Activated naive CD4-positive, alpha-beta T cell treated with anti-CD3 and anti-CD28 coated beads, Interleukin-2, amount 50 U/mL, for 24 hours (primary cell): ENCODE data around the gene CYP26C1.
"Not testable (repeated sequence)": the region's sequence is repeated elsewhere in the genome, so short reads cannot be mapped to it uniquely, and the experiment has no call there.

Experiments
- H3K27ac Mint-ChIP-seq: one replicate; pipeline ENCODE4 v1.8.0; 2021; ENCODE audit warnings: mild to moderate bottlenecking, mixed read lengths
- H3K27me3 Mint-ChIP-seq: one replicate; pipeline ENCODE4 v1.8.0; 2021; ENCODE audit warnings: mixed read lengths
- H3K36me3 Mint-ChIP-seq: one replicate; pipeline ENCODE4 v1.8.0; 2021; ENCODE audit warnings: mixed read lengths
- H3K4me1 Mint-ChIP-seq: one replicate; pipeline ENCODE4 v1.8.0; 2021; ENCODE audit warnings: mixed read lengths
- H3K4me3 Mint-ChIP-seq: one replicate; pipeline ENCODE4 v1.8.0; 2021; ENCODE audit warnings: mild to moderate bottlenecking, mixed read lengths
- H3K9me3 Mint-ChIP-seq: one replicate; pipeline ENCODE4 v1.8.0; 2021; ENCODE audit warnings: mixed read lengths

CYP26C1 gene

GRCh38 chr10:93083743-93084539, 23.3 kb downstream of the CYP26C1 start:
- Mint-ChIP-seq H3K4me1 (peaks cover 4% of the 10 kb centered on the region), H3K4me3 (no peak overlapping the region), H3K27ac (no peak overlapping the region), H3K27me3 (peaks cover 15% of the 10 kb centered on the region), H3K9me3 (no peaks in the 10 kb centered on the region), H3K36me3 (no peaks in the 10 kb centered on the region)

GRCh38 chr10:93085272-93085859, 24.8 kb downstream of the CYP26C1 start:
- Mint-ChIP-seq H3K36me3 (no peaks in the 10 kb centered on the region), H3K4me1 (no peaks in the 10 kb centered on the region), H3K4me3 (no peak overlapping the region), H3K27ac (no peak overlapping the region), H3K27me3 (peaks cover 5% of the 10 kb centered on the region), H3K9me3 (no peaks in the 10 kb centered on the region)

DNA sequence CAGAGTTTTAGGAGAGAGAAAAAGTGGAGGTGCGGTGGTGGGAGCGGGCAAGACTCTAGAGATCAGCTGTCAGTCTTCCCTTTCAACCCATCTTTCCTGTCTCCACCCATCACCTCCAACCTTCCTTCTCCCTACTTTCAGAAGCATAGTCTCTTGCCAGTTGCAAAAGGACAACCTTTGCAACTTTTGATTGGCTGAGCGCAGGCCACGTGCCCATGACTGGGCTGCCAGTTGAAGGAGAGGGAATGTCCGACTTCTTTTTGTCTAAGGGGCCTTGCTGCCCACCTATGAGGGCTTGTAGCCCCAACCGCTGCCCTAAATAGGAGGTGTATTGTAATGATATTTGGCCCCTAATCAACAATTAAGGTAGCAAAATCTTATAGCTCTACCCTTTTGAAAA, 25.7 kb downstream of the CYP26C1 start:
- Mint-ChIP-seq H3K9me3 (no peaks in the 10 kb centered on the region), H3K27me3 (peaks cover 3% of the 10 kb centered on the region), H3K36me3 (no peaks in the 10 kb centered on the region), H3K4me1 (no peaks in the 10 kb centered on the region), H3K4me3 (no peak overlapping the region), H3K27ac (no peak overlapping the region)

GRCh38 chr10:93087846-93088245, 27.2 kb downstream of the CYP26C1 start:
- no peaks in the 10 kb centered on the region for H3K36me3 Mint-ChIP-seq
- no peaks in the 10 kb centered on the region for H3K9me3 Mint-ChIP-seq
- H3K4me3 Mint-ChIP-seq, result no peak overlapping the region
- no peaks in the 10 kb centered on the region for H3K27me3 Mint-ChIP-seq
- no peaks in the 10 kb centered on the region for H3K4me1 Mint-ChIP-seq
- no peak overlapping the region for H3K27ac Mint-ChIP-seq

DNA sequence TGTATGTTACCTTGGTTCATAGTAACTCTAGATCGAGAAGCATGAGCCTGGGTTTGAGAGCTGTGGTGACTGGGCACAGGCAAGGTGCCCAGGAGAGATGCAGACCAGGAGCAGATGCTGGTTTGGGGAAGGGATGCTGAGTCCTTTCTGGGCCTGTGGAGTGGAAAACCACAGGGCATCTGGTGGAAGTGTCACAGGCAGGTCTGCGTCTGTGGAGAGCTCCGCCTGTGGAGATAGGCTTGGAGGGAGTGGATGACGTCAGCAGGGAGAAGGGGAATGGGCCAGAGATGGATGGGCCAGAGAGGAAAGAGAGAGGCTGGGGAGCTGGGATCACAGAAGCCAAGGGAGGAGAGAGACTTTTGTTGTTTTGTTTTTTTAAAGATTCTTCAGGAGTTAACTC, 27.9 kb downstream of the CYP26C1 start:
- H3K27me3 Mint-ChIP-seq, result no peaks in the 10 kb centered on the region
- H3K27ac Mint-ChIP-seq, result no peak overlapping the region
- H3K4me1 Mint-ChIP-seq, result no peaks in the 10 kb centered on the region
- no peaks in the 10 kb centered on the region for H3K36me3 Mint-ChIP-seq
- no peak overlapping the region for H3K4me3 Mint-ChIP-seq
- H3K9me3 Mint-ChIP-seq, result no peaks in the 10 kb centered on the region

DNA sequence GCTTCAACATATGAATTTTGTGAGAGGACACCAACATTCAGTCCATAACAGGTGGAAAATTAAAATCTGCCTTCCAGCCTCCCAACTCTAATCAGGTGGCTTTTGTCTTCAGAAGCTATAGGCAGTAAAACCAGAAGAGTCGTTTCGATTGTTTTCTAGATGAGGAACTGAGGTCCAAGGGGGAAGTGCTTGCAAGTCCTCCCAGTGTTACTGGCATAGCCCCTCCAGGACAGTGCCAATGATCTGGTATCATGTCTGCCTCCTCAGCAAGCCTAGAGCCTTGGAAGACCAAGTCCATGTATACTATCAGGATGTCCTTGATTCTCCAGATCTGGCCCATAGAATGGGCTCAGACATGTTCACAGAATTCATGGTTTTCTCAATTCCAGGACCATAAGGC, 30.0 kb downstream of the CYP26C1 start:
- Mint-ChIP-seq H3K4me3 (no peak overlapping the region), H3K9me3 (no peaks in the 10 kb centered on the region), H3K27me3 (no peaks in the 10 kb centered on the region), H3K4me1 (no peaks in the 10 kb centered on the region), H3K36me3 (no peaks in the 10 kb centered on the region), H3K27ac (no peak overlapping the region)

DNA sequence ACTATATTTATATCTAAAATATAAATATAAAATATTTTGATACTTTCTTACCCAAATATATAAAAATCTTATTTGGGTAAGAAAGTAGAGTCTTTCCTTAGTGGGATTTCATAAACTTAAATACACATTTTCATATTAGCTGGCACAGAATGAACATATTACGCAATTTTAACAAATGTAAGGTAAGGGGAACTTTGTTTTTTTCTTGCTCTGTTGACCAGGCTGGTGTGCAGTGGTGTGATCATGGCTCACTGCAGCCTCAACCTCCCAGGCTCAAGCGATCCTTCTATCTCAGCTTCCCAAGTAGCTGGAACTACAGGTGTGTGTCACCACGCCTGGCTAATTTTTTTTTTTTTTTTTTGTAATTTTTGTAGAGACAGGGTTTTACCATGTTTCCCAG, 31.4 kb downstream of the CYP26C1 start:
- no peaks in the 10 kb centered on the region for H3K27me3 Mint-ChIP-seq
- H3K9me3 Mint-ChIP-seq, result no peaks in the 10 kb centered on the region
- H3K36me3 Mint-ChIP-seq, result no peaks in the 10 kb centered on the region
- no peaks in the 10 kb centered on the region for H3K4me1 Mint-ChIP-seq
- no peak overlapping the region for H3K4me3 Mint-ChIP-seq
- no peak overlapping the region for H3K27ac Mint-ChIP-seq

DNA sequence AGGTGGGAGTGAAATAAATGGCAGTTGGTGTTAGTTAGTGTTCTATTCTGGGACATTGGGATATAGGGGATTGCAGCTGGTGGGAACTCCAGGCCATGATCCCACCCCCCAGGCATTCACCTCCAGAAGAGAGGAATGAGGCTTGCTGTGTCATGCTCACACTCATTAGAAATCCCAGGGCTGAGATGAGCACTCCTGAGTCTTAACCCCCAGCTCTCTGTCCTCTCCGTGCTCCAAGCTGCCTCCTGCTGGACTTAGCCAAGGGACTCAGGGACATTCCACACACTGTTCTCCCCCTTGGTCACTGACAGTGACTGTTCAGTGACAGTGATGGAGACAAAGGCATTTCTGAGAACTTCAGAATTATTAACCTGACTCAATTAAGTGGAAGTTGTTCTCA, 34.6 kb downstream of the CYP26C1 start:
- no peak overlapping the region for H3K4me3 Mint-ChIP-seq

GRCh38 chr10:93096901-93097300, 36.3 kb downstream of the CYP26C1 start:
- H3K27me3 Mint-ChIP-seq, result peaks cover 1% of the 10 kb centered on the region
- H3K4me1 Mint-ChIP-seq, result no peaks in the 10 kb centered on the region
- H3K27ac Mint-ChIP-seq, result no peak overlapping the region
- no peaks in the 10 kb centered on the region for H3K36me3 Mint-ChIP-seq
- H3K9me3 Mint-ChIP-seq, result no peaks in the 10 kb centered on the region
- H3K4me3 Mint-ChIP-seq, result no peak overlapping the region

More for the DNA sequence above, 34.6 kb downstream of the CYP26C1 start:
- H3K27ac Mint-ChIP-seq, result no peak overlapping the region
- H3K27me3 Mint-ChIP-seq, result peaks cover 1% of the 10 kb centered on the region
- no peaks in the 10 kb centered on the region for H3K4me1 Mint-ChIP-seq
- H3K36me3 Mint-ChIP-seq, result no peaks in the 10 kb centered on the region
- H3K9me3 Mint-ChIP-seq, result no peaks in the 10 kb centered on the region

- peaks cover 1% of the 10 kb centered on the region for H3K27me3 Mint-ChIP-seq
Measured at GRCh38 chr10:93097386-93097785, 36.8 kb downstream of the CYP26C1 start.

GRCh38 chr10:93098816-93099215, 38.2 kb downstream of the CYP26C1 start:
- no peaks in the 10 kb centered on the region for H3K4me1 Mint-ChIP-seq
- no peak overlapping the region for H3K4me3 Mint-ChIP-seq
- H3K36me3 Mint-ChIP-seq, result peaks cover under 1% of the 10 kb centered on the region
- peaks cover 6% of the 10 kb centered on the region for H3K9me3 Mint-ChIP-seq
- no peak overlapping the region for H3K27ac Mint-ChIP-seq
- peaks cover 3% of the 10 kb centered on the region for H3K27me3 Mint-ChIP-seq

More at GRCh38 chr10:93097386-93097785, 36.8 kb downstream of the CYP26C1 start:
- H3K9me3 Mint-ChIP-seq, result no peaks in the 10 kb centered on the region
- no peaks in the 10 kb centered on the region for H3K36me3 Mint-ChIP-seq
- H3K4me1 Mint-ChIP-seq, result no peaks in the 10 kb centered on the region
- no peak overlapping the region for H3K4me3 Mint-ChIP-seq
- H3K27ac Mint-ChIP-seq, result no peak overlapping the region

DNA sequence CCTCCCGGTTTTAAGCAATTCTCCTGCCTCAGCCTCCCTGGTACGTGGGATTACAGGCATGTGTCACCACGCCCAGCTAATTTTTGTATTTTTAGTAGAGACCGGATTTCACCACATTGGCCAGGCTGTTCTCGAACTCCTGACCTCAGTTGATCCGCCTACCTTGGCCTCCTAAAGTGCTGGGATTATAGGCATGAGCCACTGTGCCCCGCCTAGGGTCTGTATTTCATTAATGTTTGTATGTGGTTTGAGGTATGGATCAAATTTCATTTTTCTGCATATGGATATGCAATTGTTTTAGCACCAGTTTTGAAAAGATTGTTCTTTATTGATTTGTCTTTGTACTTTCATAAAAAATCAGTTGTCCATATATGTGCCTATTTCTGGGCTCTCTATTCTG, 39.1 kb downstream of the CYP26C1 start:
- H3K4me3 Mint-ChIP-seq, result no peak overlapping the region
- H3K27ac Mint-ChIP-seq, result no peak overlapping the region
- peaks cover 2% of the 10 kb centered on the region for H3K36me3 Mint-ChIP-seq
- no peaks in the 10 kb centered on the region for H3K4me1 Mint-ChIP-seq
- peaks cover 11% of the 10 kb centered on the region for H3K9me3 Mint-ChIP-seq
- peaks cover 3% of the 10 kb centered on the region for H3K27me3 Mint-ChIP-seq

GRCh38 chr10:93101148-93101547, 40.5 kb downstream of the CYP26C1 start:
- H3K9me3 Mint-ChIP-seq, result peaks cover 11% of the 10 kb centered on the region
- H3K36me3 Mint-ChIP-seq, H3K4me1 Mint-ChIP-seq, H3K4me3 Mint-ChIP-seq, H3K27me3 Mint-ChIP-seq, H3K27ac Mint-ChIP-seq: not testable (repeated sequence)

DNA sequence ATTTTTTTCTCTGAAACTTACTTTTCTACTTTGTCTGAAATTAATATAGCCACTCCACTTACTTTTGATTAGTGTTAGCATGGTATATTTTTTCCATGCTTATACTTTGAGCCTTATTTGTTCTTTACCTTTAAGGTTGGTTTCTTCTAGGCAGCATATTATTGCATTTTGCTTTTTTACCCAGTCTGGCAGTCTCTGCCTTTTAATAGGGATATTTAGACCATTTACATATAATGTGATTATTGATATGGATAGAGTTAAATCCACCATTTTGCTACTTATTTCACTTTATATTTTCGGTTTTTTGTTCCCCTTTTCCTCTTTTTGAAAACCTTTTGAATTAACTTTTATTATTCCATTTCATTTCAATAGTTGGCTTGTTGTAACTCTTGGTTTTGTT, 43.4 kb downstream of the CYP26C1 start:
- H3K9me3 Mint-ChIP-seq, result peaks cover 11% of the 10 kb centered on the region
- no peak overlapping the region for H3K4me3 Mint-ChIP-seq
- no peaks in the 10 kb centered on the region for H3K4me1 Mint-ChIP-seq
- H3K36me3 Mint-ChIP-seq, result peaks cover 2% of the 10 kb centered on the region
- peaks cover 1% of the 10 kb centered on the region for H3K27me3 Mint-ChIP-seq
- H3K27ac Mint-ChIP-seq, result no peak overlapping the region

DNA sequence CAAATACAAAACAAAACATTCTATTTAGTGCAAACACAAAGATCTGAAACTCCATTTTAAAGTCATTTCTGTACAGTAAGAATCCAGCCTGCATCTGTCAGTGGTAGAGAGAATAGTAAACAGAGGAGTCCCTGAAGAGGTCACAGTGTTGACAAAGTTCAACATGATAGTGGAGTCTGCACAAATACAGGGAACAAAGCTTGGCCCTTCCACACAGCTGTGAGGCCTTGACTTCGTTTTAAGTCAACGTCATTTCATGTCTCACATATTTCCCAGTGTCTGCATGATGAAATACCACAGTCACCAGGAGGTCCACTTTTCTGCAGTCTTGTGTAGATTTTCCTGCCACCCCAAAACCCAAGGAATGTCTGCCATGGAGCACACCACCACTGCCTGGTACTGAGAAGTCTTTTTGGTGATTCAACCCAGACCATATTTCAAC, 46.1 kb downstream of the CYP26C1 start:
- peaks cover 2% of the 10 kb centered on the region for H3K36me3 Mint-ChIP-seq
- H3K4me3 Mint-ChIP-seq, result no peak overlapping the region
- H3K27ac Mint-ChIP-seq, result no peak overlapping the region
- H3K27me3 Mint-ChIP-seq, result peaks cover 1% of the 10 kb centered on the region
- peaks cover 11% of the 10 kb centered on the region for H3K9me3 Mint-ChIP-seq
- no peaks in the 10 kb centered on the region for H3K4me1 Mint-ChIP-seq

DNA sequence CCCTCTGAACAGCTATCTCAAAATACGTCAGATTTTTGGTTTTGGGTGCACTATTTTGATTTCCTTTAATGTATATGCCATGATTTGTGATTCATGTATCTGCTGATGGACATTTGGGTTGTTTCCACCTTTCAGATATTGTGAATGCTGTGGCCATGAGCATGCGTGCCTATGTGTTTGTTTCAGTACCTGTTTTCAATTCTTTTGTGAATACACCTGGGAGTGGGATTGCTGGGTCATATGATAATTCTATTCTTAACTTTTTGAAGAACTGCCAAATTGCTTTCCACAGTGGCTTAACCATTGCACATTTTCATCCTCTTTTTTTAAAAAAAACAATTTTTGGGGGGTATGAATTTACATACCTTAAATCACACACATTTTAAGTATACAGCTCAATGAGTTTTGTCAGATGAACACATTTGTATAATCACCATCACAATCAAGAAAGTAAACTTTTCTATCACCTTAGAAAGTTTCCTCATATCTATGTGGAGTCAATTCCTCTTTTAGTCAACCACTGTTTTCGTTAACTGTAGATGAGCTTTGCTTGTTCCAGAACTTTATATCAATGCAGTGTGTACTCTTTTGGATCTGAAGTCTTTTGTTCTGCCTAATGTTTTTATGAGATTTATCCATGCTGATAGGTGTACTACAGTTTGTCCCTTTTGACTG, 50.0 kb downstream of the CYP26C1 start:
- H3K4me3 Mint-ChIP-seq, result no peak overlapping the region
- no peak overlapping the region for H3K27ac Mint-ChIP-seq
- H3K4me1 Mint-ChIP-seq, result peaks cover 5% of the 10 kb centered on the region
- no peaks in the 10 kb centered on the region for H3K36me3 Mint-ChIP-seq
- peaks cover 2% of the 10 kb centered on the region for H3K27me3 Mint-ChIP-seq
- H3K9me3 Mint-ChIP-seq, result no peaks in the 10 kb centered on the region
